GM12878 (cell line): ENCODE data around the gene DCC. TPM values are rescaled to one million over a fixed set of nuclear protein-coding genes. Genes with fewer than 3 reads are reported as not detected.

Experiments used
- ATAC-seq: fragments of 200-7000 bp; cut with Tn5 transposase; 3 replicates; pipeline ENCODE4 v1.9.1; 2020; ENCODE audit warnings: mild to moderate bottlenecking, moderate library complexity
- BruUV-seq: library from RNA; stranded (reverse); fragments of 400-500 nt; replicated peaks from 2 replicates; lab custom pipeline; 2021; lab: Mats Ljungman, UMichigan
- CTCF ChIA-PET: fragments of 300-600 bp; sonication (Branson Sonifier 250); formaldehyde crosslinking; extraction: SDS; loops from one replicate; lab custom pipeline; 2021; ENCODE audit warnings: inconsistent platforms; lab: Yijun Ruan, JAX
- POLR2A ChIA-PET: fragments of 350-600 bp; formaldehyde crosslinking; extraction: SDS; loops from one replicate; lab custom pipeline; 2021; ENCODE audit warnings: inconsistent platforms; lab: Charles Lee
- RAD21 ChIA-PET: fragments of 300-600 bp; sonication (Branson Sonifier 250); formaldehyde crosslinking; loops from one replicate; lab custom pipeline; 2023; ENCODE audit warnings: antibody characterized with exemption; ENCODE audit not compliant: unreplicated experiment; lab: Charles Lee
- SMC1A ChIA-PET: fragments of 300-600 bp; sonication (Branson Sonifier 250); formaldehyde crosslinking; loops from one replicate; lab custom pipeline; 2023; ENCODE audit not compliant: unreplicated experiment, uncharacterized antibody; lab: Charles Lee
- DNase-seq: peaks from one replicate; pipeline ENCODE4 v3.0.0-alpha.2; 2011; ENCODE audit warnings: low read depth, low spot score
- FAIRE-seq: peaks from 3 replicates; lab custom pipeline; 2011; peaks lifted over from hg19 to GRCh38; lab: Jason Lieb, UNC
- H2AFZ ChIP-seq: 2 replicates; pipeline ENCODE4 v1.6.0; 2011; ENCODE audit warnings: low read depth, low read length, control low read depth; ENCODE audit not compliant: control insufficient read depth
- H3K27ac ChIP-seq: 2 replicates; pipeline ENCODE4 v1.5.1; 2011; ENCODE audit warnings: control low read depth; ENCODE audit not compliant: control insufficient read depth, insufficient read depth
- H3K27me3 ChIP-seq, 2 experiments: replicated peaks in 1 of 2; 2 replicates each; pipeline versions ENCODE4 v1.6.0 to v1.6.1; 2011; ENCODE audit warnings: low read length in 1 of 2; ENCODE audit not compliant: control insufficient read depth in 2 of 2, insufficient read depth in 2 of 2
- H3K36me3 ChIP-seq, 2 experiments: 2 replicates each; pipeline ENCODE4 v1.5.1; 2011; ENCODE audit warnings: low read length in 1 of 2; ENCODE audit not compliant: control insufficient read depth in 2 of 2, insufficient read depth in 2 of 2
- H3K4me1 ChIP-seq: 2 replicates; pipeline ENCODE4 v1.6.1; 2011; ENCODE audit warnings: mild to moderate bottlenecking, low read length, moderate library complexity, mixed read lengths; ENCODE audit not compliant: control insufficient read depth, insufficient read depth
- H3K4me2 ChIP-seq: 2 replicates; pipeline ENCODE4 v1.6.0; 2011; ENCODE audit warnings: control low read depth; ENCODE audit not compliant: control insufficient read depth, insufficient read depth
- H3K4me3 ChIP-seq: fragments of 200-600 bp; sonication (generic); 2 replicates; pipeline ENCODE4 v1.5.1; 2016
- H3K79me2 ChIP-seq: 2 replicates; pipeline ENCODE4 v1.6.0; 2011; ENCODE audit warnings: low read length; ENCODE audit not compliant: control insufficient read depth, insufficient read depth
- H3K9ac ChIP-seq: 2 replicates; pipeline ENCODE4 v1.8.0; 2011; ENCODE audit warnings: low read length, control low read depth, mixed read lengths; ENCODE audit not compliant: control insufficient read depth, insufficient read depth
- H3K9me3 ChIP-seq: replicated peaks from 3 replicates; pipeline ENCODE4 v1.5.1; 2011; ENCODE audit warnings: mild to moderate bottlenecking, low read length; ENCODE audit not compliant: control insufficient read depth, insufficient read depth
- H4K20me1 ChIP-seq: 2 replicates; pipeline ENCODE4 v1.6.0; 2011; ENCODE audit not compliant: control insufficient read depth, insufficient read depth
- ATF3 ChIP-seq: IDR thresholded peaks from 2 replicates; pipeline ENCODE4 v1.6.1; 2011; ENCODE audit warnings: low read depth, mild to moderate bottlenecking, low read length, moderate library complexity, borderline replicate concordance; ENCODE audit errors: extremely low read depth
- ATF7 ChIP-seq: fragments of 450-650 bp; IDR thresholded peaks from 2 replicates; pipeline ENCODE4 v1.6.1; 2016; ENCODE audit warnings: low read depth, mild to moderate bottlenecking
- CREB1 ChIP-seq: IDR thresholded peaks from 2 replicates; pipeline ENCODE4 v1.6.1; 2012; ENCODE audit warnings: low read depth, mild to moderate bottlenecking, inconsistent platforms
- KLF5 ChIP-seq: fragments of 450-650 bp; IDR thresholded peaks from 2 replicates; pipeline ENCODE4 v1.6.1; 2014; ENCODE audit warnings: mild to moderate bottlenecking; ENCODE audit not compliant: partially characterized antibody
- PKNOX1 ChIP-seq: fragments of 450-650 bp; IDR thresholded peaks from 2 replicates; pipeline ENCODE4 v1.6.1; 2016; ENCODE audit warnings: mild to moderate bottlenecking
- RBBP5 ChIP-seq: fragments of 200-600 bp; sonication (generic); conservative IDR thresholded peaks from 2 replicates; pipeline ENCODE4 v1.6.1; 2016
- SKIL ChIP-seq: fragments of 450-650 bp; IDR thresholded peaks from 2 replicates; pipeline ENCODE4 v1.6.1; 2017; ENCODE audit warnings: mild to moderate bottlenecking, low read depth, inconsistent platforms; ENCODE audit not compliant: poor library complexity, severe bottlenecking
- SUZ12 ChIP-seq: fragments of 200-600 bp; sonication (generic); IDR thresholded peaks from one replicate; pipeline ENCODE4 v1.6.1; 2018; ENCODE audit warnings: antibody characterized with exemption, mild to moderate bottlenecking; ENCODE audit not compliant: unreplicated experiment
- TARDBP ChIP-seq: IDR thresholded peaks from 2 replicates; pipeline ENCODE4 v1.6.1; 2016; ENCODE audit warnings: borderline replicate concordance
- TCF7 ChIP-seq: IDR thresholded peaks from 2 replicates; pipeline ENCODE4 v1.6.1; 2014; ENCODE audit warnings: antibody characterized with exemption, borderline replicate concordance
- ZNF592 ChIP-seq: fragments of 450-650 bp; IDR thresholded peaks from 2 replicates; pipeline ENCODE4 v1.6.1; 2017; ENCODE audit warnings: mild to moderate bottlenecking, moderate library complexity
- WGBS: methylation state at CpG from one replicate; pipeline ENCODE4 v1.1.6; 2016; ENCODE audit warnings: low lambda C conversion rate; ENCODE audit not compliant: insufficient replicate concordance, insufficient coverage; ENCODE audit errors: missing lambda C conversion rate; 5-methylcytosine and 5-hydroxymethylcytosine counted together
- in situ Hi-C: fragments of 300-500 bp; cut with MboI; formaldehyde crosslinking; loops from 9 replicates; pipeline ENCODE4 v1.14.3; 2018; ENCODE audit warnings: mixed read lengths
- intact Hi-C: fragments of 100-400 bp; cut with micrococcal nuclease; formaldehyde crosslinking; loops from one replicate; pipeline ENCODE4 v1.14.2; 2022; ENCODE audit not compliant: unreplicated experiment
- polyA plus RNA-seq, 11 experiments: library from polyadenylated mRNA; depleted of rRNA in 4 of 11; unstranded in 6 of 11; stranded (reverse) in 5 of 11; fragments of >200 nt; fragmentation: Nextera tagmentation in 4 of 11; fragmentation: Illumina TruSeq in 1 of 11; extraction: Ambion mirVana in 4 of 11; extraction: Trizol in 1 of 11; gene quantifications; 1 replicate in 1 of 11; 2 replicates in 10 of 11; pipeline versions ENCODE4 v1.2.1 to v1.2.3, GENCODE V29; 2011 to 2016; ENCODE audit warnings: inconsistent platforms in 2 of 11, missing spikeins in 2 of 11, low read depth in 1 of 11
- total RNA-seq, 4 experiments: library from RNA; depleted of rRNA in 3 of 4; stranded (reverse); fragments of >200 nt in 3 of 4; fragmentation: Illumina TruSeq in 1 of 4; extraction: Trizol in 1 of 4; gene quantifications; 2 replicates each; pipeline versions ENCODE4 v1.2.1 to v1.2.3, GENCODE V29; 2013 to 2021
- TF ChIP-seq, protein P1 (sequence below): fragments of 150-350 bp; IDR thresholded peaks from 2 replicates; pipeline ENCODE4 v1.6.1; 2014; ENCODE audit warnings: mild to moderate bottlenecking, low read depth, low read length

Gene DCC
- total and polyA plus RNA-seq, 10 of the 15 experiments (the other 5 are each of a cell fraction or from before 2014, with no cell fraction given): 0.01 TPM; not detected in 9

DNA sequence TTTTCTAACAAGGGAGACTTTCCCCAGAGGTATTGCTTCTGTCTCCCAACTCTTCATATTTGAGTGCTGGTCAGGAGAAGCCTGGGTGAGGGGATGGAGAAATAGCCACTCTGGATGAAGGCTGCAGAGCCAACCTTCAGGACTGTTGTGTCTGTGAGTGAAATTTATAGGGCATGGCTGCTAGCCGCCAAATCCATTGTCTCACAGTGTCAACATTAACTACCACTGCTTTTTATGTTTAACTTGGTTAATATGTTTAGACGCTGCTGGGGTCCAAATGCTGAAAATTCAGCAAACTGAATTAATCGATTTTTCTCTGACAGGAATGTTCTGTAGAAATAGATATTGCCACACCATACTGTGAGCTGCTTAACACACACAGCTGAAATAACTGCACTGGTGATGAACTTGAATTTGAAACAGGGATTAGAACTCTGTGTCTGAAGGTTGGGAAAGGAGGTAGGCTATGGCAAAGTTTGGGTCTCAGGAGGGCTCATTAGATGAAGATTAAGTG, 281.0 kb downstream of the DCC start (continued):
- no peak for TF ChIP-seq ATF3
- TF ChIP-seq PKNOX1: no peak
- no peak for TF ChIP-seq ZNF592

GRCh38 chr18:52624702-52625101, 284.7 kb downstream of the DCC start:
- RAD21 ChIA-PET: no interaction called here
- CTCF ChIA-PET: no interaction called here
- no peak for TF ChIP-seq TARDBP
- no peak for TF ChIP-seq TCF7
- no peak for TF ChIP-seq SUZ12
- TF ChIP-seq SKIL: no peak
- TF ChIP-seq RBBP5: no peak
- no peak for TF ChIP-seq CREB1
- TF ChIP-seq, protein P1, sequence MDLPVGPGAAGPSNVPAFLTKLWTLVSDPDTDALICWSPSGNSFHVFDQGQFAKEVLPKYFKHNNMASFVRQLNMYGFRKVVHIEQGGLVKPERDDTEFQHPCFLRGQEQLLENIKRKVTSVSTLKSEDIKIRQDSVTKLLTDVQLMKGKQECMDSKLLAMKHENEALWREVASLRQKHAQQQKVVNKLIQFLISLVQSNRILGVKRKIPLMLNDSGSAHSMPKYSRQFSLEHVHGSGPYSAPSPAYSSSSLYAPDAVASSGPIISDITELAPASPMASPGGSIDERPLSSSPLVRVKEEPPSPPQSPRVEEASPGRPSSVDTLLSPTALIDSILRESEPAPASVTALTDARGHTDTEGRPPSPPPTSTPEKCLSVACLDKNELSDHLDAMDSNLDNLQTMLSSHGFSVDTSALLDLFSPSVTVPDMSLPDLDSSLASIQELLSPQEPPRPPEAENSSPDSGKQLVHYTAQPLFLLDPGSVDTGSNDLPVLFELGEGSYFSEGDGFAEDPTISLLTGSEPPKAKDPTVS: no peak
- TF ChIP-seq KLF5: no peak
- no peak for TF ChIP-seq ATF7

More at GRCh38 chr18:52624702-52625101, 284.7 kb downstream of the DCC start:
- no peak for ATAC-seq
- Histone ChIP-seq H3K79me2 (no peaks in the 10 kb centered on the region), H4K20me1 (no peaks in the 10 kb centered on the region), H3K9ac (no peak overlapping the region), H3K9me3 (no peaks in the 10 kb centered on the region), H3K4me3 (no peak overlapping the region), H3K27me3 (no peaks in the 10 kb centered on the region), H3K27ac (no peak overlapping the region), H3K4me1 (no peaks in the 10 kb centered on the region), H2AFZ (no peak overlapping the region), H3K36me3 (no peaks in the 10 kb centered on the region), H3K4me2 (no peak overlapping the region)
- FAIRE-seq: no peak
- 77% methylated on average over 5 of the region's 5 CpGs for WGBS
- no TSS peak for BruUV-seq
- no peak for DNase-seq
- POLR2A ChIA-PET: no interaction called here
- in situ Hi-C loops: no loop called here
- SMC1A ChIA-PET: no interaction called here
- intact Hi-C loops: no loop called here
